Body of pancreas (tissue), 4 donors: ENCODE results near the gene TATDN2. TPM values are rescaled to one million over a fixed set of nuclear protein-coding genes. Genes with fewer than 3 reads are reported as not detected.

Experiments used
- ATAC-seq: fragments of 150-250 bp; one replicate; pipeline ENCODE4 v1.9.1; 2016
- DNase-seq, 4 donors: peaks; one replicate each; pipeline ENCODE4 v3.0.0-alpha.2; 2019
- H3K27ac ChIP-seq, 4 donors: fragments of 200-600 bp; sonication (generic); 1 replicate in 3 of 4; 2 replicates in 1 of 4; pipeline versions ENCODE4 v1.5.1 to v1.6.1; 2016 to 2019; ENCODE audit warnings: mild to moderate bottlenecking in 1 of 4, mixed read lengths in 1 of 4, moderate library complexity in 1 of 4
- H3K27me3 ChIP-seq, 2 donors: fragments of 200-600 bp; sonication (generic); one replicate each; pipeline ENCODE4 v1.6.0; 2016; ENCODE audit warnings: mild to moderate bottlenecking in 1 of 2
- H3K36me3 ChIP-seq, 2 donors: fragments of 200-600 bp; sonication (generic); replicated peaks in 1 of 2; 2 replicates each; pipeline ENCODE4 v1.5.1; 2016; ENCODE audit warnings: low read depth in 2 of 2; ENCODE audit not compliant: insufficient read depth in 1 of 2
- H3K4me1 ChIP-seq: fragments of 200-600 bp; sonication (generic); one replicate; pipeline ENCODE4 v1.6.0; 2016
- H3K4me3 ChIP-seq, 2 donors: fragments of 200-600 bp; sonication (generic); 1 replicate in 1 of 2; 2 replicates in 1 of 2; pipeline ENCODE4 v1.5.1; 2016 to 2019
- H3K9me3 ChIP-seq, 3 donors: fragments of 200-600 bp; sonication (generic); 1 replicate in 2 of 3; 2 replicates in 1 of 3; pipeline ENCODE4 v1.5.1; 2016
- POLR2A ChIP-seq, 3 donors: fragments of 450-650 bp; IDR thresholded peaks; one replicate each; pipeline ENCODE4 v1.6.1; 2016; ENCODE audit warnings: antibody characterized with exemption in 3 of 3, mild to moderate bottlenecking in 2 of 3
- WGBS, 2 donors: methylation state at CpG; one replicate each; pipeline ENCODE4 v1.1.5; 2017; 5-methylcytosine and 5-hydroxymethylcytosine counted together
- intact Hi-C: fragments of 100-400 bp; cut with DNase I; formaldehyde crosslinking; loops from one replicate; pipeline ENCODE4 v1.15.1; 2023
- total RNA-seq, 2 donors: library from RNA; depleted of rRNA; stranded (reverse); fragments of >200 nt; gene quantifications; one replicate each; pipeline ENCODE4 v1.1.0, GENCODE V29; 2016
- TF ChIP-seq, protein P1 (sequence below), 7 experiments: fragments of 450-650 bp in 4 of 7; fragments of 200-600 bp in 3 of 7; sonication (generic) in 3 of 7; IDR thresholded peaks; one replicate each; pipeline ENCODE4 v1.5.1; 2016 to 2019; ENCODE audit warnings: antibody characterized with exemption in 7 of 7

The TATDN2 gene
- total RNA-seq, 2 donors from 2014 or later = 15.3 to 19.8 TPM

DNA sequence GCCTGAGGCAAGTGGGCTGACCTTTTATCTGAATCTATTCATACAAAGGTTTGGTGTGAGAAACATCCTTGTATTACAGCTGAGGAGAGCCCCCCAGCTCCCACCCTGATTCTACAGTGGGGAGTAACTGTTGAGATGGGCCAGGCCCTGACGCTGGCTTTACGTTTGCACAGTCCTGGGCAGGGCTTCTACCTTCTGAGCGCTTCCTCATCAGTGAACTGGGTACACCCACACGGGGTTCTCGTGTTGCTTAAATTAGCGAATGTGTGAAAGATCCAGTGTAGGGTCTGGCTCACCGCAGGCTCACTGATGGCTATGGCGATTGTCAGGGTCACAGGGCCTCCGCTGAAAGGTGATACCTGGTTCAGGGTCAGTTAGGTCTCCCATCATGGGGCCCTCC lies 51.8 kb downstream of the TATDN2 start:
- DNase-seq (no peak), ATAC-seq (no peak)
- intact Hi-C loops = no loop called here
- H3K4me3 ChIP-seq = no peak overlapping the region
- peaks cover 13 to 32% of the 10 kb centered on the region in 2 donors for H3K36me3 ChIP-seq
- H3K9me3 ChIP-seq = no peaks in the 10 kb centered on the region
- no peak overlapping the region for H3K27ac ChIP-seq
- H3K27me3 ChIP-seq = no peaks in the 10 kb centered on the region
- peaks cover 9% of the 10 kb centered on the region for H3K4me1 ChIP-seq
- TF ChIP-seq POLR2A (IDR thresholded peaks at IDR 0.05) = no peak
- TF ChIP-seq, protein P1, sequence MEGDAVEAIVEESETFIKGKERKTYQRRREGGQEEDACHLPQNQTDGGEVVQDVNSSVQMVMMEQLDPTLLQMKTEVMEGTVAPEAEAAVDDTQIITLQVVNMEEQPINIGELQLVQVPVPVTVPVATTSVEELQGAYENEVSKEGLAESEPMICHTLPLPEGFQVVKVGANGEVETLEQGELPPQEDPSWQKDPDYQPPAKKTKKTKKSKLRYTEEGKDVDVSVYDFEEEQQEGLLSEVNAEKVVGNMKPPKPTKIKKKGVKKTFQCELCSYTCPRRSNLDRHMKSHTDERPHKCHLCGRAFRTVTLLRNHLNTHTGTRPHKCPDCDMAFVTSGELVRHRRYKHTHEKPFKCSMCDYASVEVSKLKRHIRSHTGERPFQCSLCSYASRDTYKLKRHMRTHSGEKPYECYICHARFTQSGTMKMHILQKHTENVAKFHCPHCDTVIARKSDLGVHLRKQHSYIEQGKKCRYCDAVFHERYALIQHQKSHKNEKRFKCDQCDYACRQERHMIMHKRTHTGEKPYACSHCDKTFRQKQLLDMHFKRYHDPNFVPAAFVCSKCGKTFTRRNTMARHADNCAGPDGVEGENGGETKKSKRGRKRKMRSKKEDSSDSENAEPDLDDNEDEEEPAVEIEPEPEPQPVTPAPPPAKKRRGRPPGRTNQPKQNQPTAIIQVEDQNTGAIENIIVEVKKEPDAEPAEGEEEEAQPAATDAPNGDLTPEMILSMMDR (IDR thresholded peaks at IDR 0.05) = no peak
- 90 to 92% methylated on average over 9 of the region's 9 CpGs for WGBS, 2 donors

DNA sequence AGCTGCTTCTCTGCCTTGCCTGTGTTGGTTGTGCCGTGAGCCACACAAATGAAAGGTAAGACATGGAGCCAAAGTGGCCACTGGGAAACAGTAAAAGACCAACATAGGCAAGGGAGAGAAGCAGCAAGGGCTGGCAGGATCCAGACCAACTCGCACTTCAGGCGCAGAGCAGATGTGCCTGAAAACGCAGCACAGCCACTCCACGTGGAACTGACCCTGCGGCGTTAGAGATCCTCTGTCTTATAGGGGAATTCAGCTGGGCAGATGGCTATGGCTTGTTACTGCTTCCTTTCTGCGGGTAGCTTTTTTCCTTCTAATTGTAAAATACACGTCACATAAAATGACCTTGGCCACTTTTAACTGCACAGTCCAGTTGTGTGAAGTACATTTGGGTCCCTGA lies 54.8 kb downstream of the TATDN2 start:
- DNase-seq (no peak), ATAC-seq (no peak)
- no peak for TF ChIP-seq POLR2A (IDR thresholded peaks at IDR 0.05)
- TF ChIP-seq, protein P1 (IDR thresholded peaks at IDR 0.05) = no peak
- Histone ChIP-seq H3K4me3 (no peak overlapping the region), H3K36me3 (peaks cover 13 to 44% of the 10 kb centered on the region in 2 donors), H3K4me1 (no peaks in the 10 kb centered on the region), H3K9me3 (no peaks in the 10 kb centered on the region), H3K27me3 (no peaks in the 10 kb centered on the region), H3K27ac (no peak overlapping the region)
- intact Hi-C loops = no loop called here
- 84 to 88% methylated on average over 9 of the region's 9 CpGs for WGBS, 2 donors

DNA sequence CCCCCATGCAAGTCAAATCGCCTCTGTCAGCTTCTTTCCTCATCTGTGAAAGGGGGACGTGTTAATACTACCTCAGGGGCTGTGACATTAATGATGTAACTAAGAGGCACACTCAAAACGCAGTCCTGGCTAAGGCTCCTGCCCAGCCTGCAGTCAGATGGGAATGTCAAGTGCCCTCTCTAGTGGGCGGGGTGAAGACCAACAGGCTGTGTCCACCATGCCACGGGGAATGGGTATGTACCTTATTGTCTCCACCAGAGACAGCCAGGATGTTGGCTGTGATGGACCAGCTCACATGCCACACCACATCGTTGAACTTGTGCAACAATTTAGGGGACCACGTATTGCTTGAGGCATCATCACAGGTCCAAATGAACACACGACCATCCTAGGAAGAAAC lies 55.5 kb downstream of the TATDN2 start:
- intact Hi-C loops = no loop called here
- no peak for DNase-seq
- Histone ChIP-seq H3K4me1 (no peaks in the 10 kb centered on the region), H3K27ac (no peak overlapping the region), H3K4me3 (no peak overlapping the region), H3K9me3 (no peaks in the 10 kb centered on the region), H3K27me3 (no peaks in the 10 kb centered on the region), H3K36me3 (peaks cover 13 to 44% of the 10 kb centered on the region in 2 donors)
- WGBS, 2 donors = 79 to 85% methylated on average over 8 of the region's 8 CpGs
- no peak for TF ChIP-seq POLR2A (IDR thresholded peaks at IDR 0.05)
- TF ChIP-seq, protein P1 (IDR thresholded peaks at IDR 0.05) = no peak
- no peak for ATAC-seq

DNA sequence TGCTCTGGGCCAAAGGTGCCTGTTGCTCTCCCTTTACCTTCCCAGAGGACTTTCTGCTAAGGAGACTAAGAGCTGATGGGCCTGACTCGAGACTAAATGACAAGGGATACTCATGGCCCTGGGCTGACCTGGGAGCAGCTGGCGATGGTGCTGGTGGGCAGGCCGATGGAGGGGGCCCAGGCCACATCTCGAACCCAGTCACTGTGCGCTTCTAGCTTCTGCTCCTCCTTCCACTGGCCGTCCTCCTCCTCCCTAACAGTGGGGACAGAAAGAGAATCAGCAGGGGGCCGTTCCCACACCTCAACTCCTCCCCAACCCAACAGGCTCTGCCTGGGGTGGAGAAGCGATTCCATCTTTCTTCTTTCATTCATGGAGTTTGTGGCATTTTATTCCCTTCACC lies 56.6 kb downstream of the TATDN2 start:
- intact Hi-C loops = no loop called here
- TF ChIP-seq POLR2A (IDR thresholded peaks at IDR 0.05) = no peak
- TF ChIP-seq, protein P1 (IDR thresholded peaks at IDR 0.05) = no peak
- no peak overlapping the region for H3K27ac ChIP-seq
- 79 to 80% methylated on average over 8 of the region's 8 CpGs for WGBS, 2 donors
- peaks cover 13 to 48% of the 10 kb centered on the region in 2 donors for H3K36me3 ChIP-seq
- no peaks in the 10 kb centered on the region for H3K4me1 ChIP-seq
- no peaks in the 10 kb centered on the region for H3K9me3 ChIP-seq
- H3K27me3 ChIP-seq = no peaks in the 10 kb centered on the region
- DNase-seq = no peak
- H3K4me3 ChIP-seq = no peak overlapping the region
- no peak for ATAC-seq

DNA sequence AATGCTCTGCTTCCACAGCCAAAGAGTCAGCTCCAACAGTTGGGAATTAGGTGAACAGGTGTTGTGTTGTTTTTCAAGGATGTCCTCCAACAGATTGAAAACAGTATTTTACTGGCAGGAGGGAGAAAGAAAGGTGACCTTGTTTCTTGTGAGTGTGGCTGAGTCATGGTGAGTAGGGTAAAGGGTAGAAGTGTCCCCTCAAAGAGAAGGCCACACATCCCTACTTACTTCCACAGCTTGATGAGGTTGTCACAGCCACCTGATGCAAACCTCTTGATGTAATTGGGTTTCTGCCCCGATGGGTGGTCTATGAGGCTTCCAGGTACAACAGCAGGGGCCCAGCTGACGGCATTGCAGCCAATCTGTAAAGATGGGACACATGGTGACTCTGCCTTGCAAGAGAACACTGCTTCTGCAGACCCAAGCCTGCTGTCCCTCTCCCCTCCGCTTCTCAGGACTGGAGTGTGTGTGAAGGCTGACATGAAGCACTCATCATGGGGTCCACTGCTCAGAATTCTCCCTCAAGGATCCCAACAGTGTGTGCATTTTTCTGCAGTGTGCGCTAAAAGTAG lies 57.2 kb downstream of the TATDN2 start:
- no peaks in the 10 kb centered on the region for H3K4me1 ChIP-seq
- H3K36me3 ChIP-seq = peaks cover 13 to 50% of the 10 kb centered on the region in 2 donors
- H3K27ac ChIP-seq = no peak overlapping the region
- intact Hi-C loops = no loop called here
- TF ChIP-seq POLR2A (IDR thresholded peaks at IDR 0.05) = no peak
- TF ChIP-seq, protein P1 (IDR thresholded peaks at IDR 0.05) = no peak
- ATAC-seq = no peak
- no peaks in the 10 kb centered on the region for H3K27me3 ChIP-seq
- H3K9me3 ChIP-seq = no peaks in the 10 kb centered on the region
- H3K4me3 ChIP-seq = no peak overlapping the region
- no peak for DNase-seq
- WGBS, 2 donors = 92 to 93% methylated on average over 4 of the region's 4 CpGs
